Prostate gland (tissue), 2 donors: ENCODE data around the gene DQX1.

Experiments
- POLR2A ChIP-seq: fragments of 450-650 bp; IDR thresholded peaks from one replicate; pipeline ENCODE4 v1.6.1; 2016; ENCODE audit warnings: antibody characterized with exemption, mild to moderate bottlenecking
- TF ChIP-seq, protein P1 (sequence below), 4 experiments: fragments of 200-600 bp in 2 of 4; fragments of 450-650 bp in 2 of 4; sonication (generic) in 2 of 4; IDR thresholded peaks; 1 replicate in 3 of 4; 2 replicates in 1 of 4; pipeline ENCODE4 v1.5.1; 2016 to 2019; ENCODE audit warnings: antibody characterized with exemption in 4 of 4, mild to moderate bottlenecking in 2 of 4, moderate library complexity in 2 of 4

DNA sequence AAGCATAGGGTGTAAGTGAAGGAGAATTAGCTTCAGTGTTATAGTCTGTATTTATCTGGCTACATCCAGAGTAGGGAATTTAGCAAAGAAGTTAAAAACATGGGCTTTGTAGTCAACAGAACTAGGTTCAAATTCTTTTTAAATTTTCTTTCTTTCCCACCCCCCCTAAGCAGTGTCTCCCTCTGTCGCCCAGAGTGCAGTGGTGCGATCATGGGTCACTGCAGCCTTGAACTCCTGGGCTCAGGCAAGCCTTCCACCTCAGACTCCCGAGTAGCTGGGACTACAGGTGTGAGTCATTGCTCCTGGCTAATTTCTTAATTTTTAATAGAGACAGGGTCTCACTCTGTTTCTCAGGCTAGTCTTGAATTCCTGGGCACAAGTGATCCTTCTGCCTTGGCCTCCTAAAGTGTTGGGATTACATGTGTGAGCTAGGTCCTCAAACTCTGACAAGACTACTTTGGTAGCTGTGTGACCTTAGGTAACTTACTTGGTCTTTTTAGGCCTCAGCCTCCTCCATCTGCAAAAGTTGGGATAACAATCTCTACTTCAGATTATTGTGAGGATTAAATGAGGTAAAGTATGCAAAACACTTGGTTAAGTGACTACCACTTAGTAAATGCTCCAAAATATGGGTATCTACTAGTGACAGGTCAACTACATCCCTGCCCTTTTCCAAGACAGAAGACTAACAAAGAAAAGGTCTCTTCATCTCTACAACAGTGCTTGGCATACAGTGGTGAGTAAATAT lies 46.3 kb upstream of the DQX1 start:
- TF ChIP-seq, protein P1, sequence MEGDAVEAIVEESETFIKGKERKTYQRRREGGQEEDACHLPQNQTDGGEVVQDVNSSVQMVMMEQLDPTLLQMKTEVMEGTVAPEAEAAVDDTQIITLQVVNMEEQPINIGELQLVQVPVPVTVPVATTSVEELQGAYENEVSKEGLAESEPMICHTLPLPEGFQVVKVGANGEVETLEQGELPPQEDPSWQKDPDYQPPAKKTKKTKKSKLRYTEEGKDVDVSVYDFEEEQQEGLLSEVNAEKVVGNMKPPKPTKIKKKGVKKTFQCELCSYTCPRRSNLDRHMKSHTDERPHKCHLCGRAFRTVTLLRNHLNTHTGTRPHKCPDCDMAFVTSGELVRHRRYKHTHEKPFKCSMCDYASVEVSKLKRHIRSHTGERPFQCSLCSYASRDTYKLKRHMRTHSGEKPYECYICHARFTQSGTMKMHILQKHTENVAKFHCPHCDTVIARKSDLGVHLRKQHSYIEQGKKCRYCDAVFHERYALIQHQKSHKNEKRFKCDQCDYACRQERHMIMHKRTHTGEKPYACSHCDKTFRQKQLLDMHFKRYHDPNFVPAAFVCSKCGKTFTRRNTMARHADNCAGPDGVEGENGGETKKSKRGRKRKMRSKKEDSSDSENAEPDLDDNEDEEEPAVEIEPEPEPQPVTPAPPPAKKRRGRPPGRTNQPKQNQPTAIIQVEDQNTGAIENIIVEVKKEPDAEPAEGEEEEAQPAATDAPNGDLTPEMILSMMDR (IDR thresholded peaks at IDR 0.05) = no peak
- TF ChIP-seq POLR2A = no peak
